Psoas muscle (tissue), 8 donors: ENCODE measurements around the gene ERCC6L2. TPM values are rescaled to one million over a fixed set of nuclear protein-coding genes. Genes with fewer than 3 reads are reported as not detected.

Experiments used
- ATAC-seq, 4 donors: fragments of 200-7000 bp; cut with Tn5 transposase; one replicate each; pipeline ENCODE4 v1.9.1; 2020; ENCODE audit warnings: moderate library complexity in 3 of 4, mild to moderate bottlenecking in 2 of 4
- DNase-seq, 2 donors: peaks; one replicate each; pipeline ENCODE4 v3.0.0-alpha.2; 2020
- H3K27ac ChIP-seq: fragments of 200-600 bp; one replicate; pipeline ENCODE4 v1.8.0; 2022
- H3K27me3 ChIP-seq, 3 donors: fragments of 200-600 bp in 1 of 3; one replicate each; pipeline versions ENCODE4 v1.6.1 to v1.8.0; 2013 to 2022; ENCODE audit warnings: low read length in 2 of 3, mild to moderate bottlenecking in 2 of 3, moderate library complexity in 1 of 3; ENCODE audit not compliant: insufficient read depth in 3 of 3
- H3K36me3 ChIP-seq, 2 donors: fragments of 200-600 bp in 1 of 2; one replicate each; pipeline versions ENCODE4 v1.6.1 to v1.8.0; 2013 to 2022; ENCODE audit warnings: low read depth in 1 of 2, mild to moderate bottlenecking in 1 of 2, moderate library complexity in 1 of 2; ENCODE audit not compliant: insufficient read depth in 1 of 2
- H3K4me1 ChIP-seq: fragments of 200-600 bp; one replicate; pipeline ENCODE4 v1.8.0; 2022
- H3K4me3 ChIP-seq: fragments of 200-600 bp; one replicate; pipeline ENCODE4 v1.8.0; 2022; ENCODE audit warnings: mild to moderate bottlenecking
- H3K9me3 ChIP-seq: fragments of 200-600 bp; one replicate; pipeline ENCODE4 v1.8.0; 2022
- WGBS, 3 donors: extraction: QIAGEN DNeasy Blood & Tissue Kit; methylation state at CpG; one replicate each; pipeline versions ENCODE4 v1.1.6 to v1.1.7; 2013; 5-methylcytosine and 5-hydroxymethylcytosine counted together
- intact Hi-C, 2 donors: fragments of 100-400 bp; cut with DNase I; formaldehyde crosslinking; loops; one replicate each; pipeline versions ENCODE4 v1.11.0 to v1.14.2; 2022
- polyA plus RNA-seq, 3 donors: library from polyadenylated mRNA; stranded (reverse); fragments of 200-250 nt; gene quantifications; one replicate each; pipeline ENCODE4 v1.2.3, GENCODE V29; 2013
- total RNA-seq, 4 donors: library from RNA; stranded (reverse); fragmentation: NEBNext Ultra II Directional in 2 of 4; extraction: Animal tissue kit (Norgen Biotek cat#: 25700) in 2 of 4; gene quantifications; one replicate each; pipeline versions ENCODE4 v1.2.1 to v1.2.4, GENCODE V29; 2021 to 2023
- TF ChIP-seq, protein P1 (sequence below): fragments of 200-600 bp; IDR thresholded peaks from one replicate; pipeline ENCODE4 v1.8.0; 2022; ENCODE audit warnings: antibody characterized with exemption
- donor health status: healthy with polysubstance abuse.
- donor health status: DM: no; HTN: no; CAD: no; lungs with moderate emphysema.
- donor health status: Bipolar disorder and iron deficiency.
- donor health status: healthy.
- donor health status: DM: yes; HTN: yes; CAD: no.
- donor health status: DM: no; HTN: no; CAD: no.
- donor health status: DM: no; HTN: no; CAD: no.
- donor health status: DM: yes; HTN: yes; CAD: no.

The ERCC6L2 gene
- total and polyA plus RNA-seq, 7 donors = 6.9 to 27.1 (median 19.8) TPM

DNA sequence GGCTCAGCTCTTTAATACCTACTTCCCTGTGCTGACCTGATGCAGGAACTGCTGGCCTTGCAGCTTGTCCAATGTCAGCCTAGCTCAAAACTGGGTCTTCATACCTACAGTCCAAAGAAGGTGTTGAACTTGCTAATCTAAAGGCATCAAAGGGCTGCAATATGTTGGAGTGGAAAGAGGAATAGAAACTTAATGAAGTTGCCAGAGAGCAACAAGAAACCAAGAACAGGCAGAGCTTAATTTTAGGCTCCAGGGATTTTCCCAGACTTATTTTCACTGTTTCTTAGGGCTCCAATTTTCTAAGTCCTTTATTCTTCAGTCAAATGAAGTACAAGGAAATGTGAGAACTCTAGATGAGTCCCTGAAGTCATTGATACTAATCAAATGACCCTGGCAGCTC lies 17.6 kb upstream of the ERCC6L2 start:
- no peaks in the 10 kb centered on the region for H3K27me3 ChIP-seq
- intact Hi-C loops = loop anchor here in 1 of 2 donors (10.0 kb wide), 1 partner anchor 113 kb away; no protein-coding TSS in a partner anchor
- no peaks in the 10 kb centered on the region for H3K9me3 ChIP-seq
- no peak overlapping the region for H3K4me3 ChIP-seq
- ATAC-seq (no peak), DNase-seq (no peak)
- no peaks in the 10 kb centered on the region for H3K36me3 ChIP-seq
- H3K4me1 ChIP-seq = no peaks in the 10 kb centered on the region
- TF ChIP-seq, protein P1, sequence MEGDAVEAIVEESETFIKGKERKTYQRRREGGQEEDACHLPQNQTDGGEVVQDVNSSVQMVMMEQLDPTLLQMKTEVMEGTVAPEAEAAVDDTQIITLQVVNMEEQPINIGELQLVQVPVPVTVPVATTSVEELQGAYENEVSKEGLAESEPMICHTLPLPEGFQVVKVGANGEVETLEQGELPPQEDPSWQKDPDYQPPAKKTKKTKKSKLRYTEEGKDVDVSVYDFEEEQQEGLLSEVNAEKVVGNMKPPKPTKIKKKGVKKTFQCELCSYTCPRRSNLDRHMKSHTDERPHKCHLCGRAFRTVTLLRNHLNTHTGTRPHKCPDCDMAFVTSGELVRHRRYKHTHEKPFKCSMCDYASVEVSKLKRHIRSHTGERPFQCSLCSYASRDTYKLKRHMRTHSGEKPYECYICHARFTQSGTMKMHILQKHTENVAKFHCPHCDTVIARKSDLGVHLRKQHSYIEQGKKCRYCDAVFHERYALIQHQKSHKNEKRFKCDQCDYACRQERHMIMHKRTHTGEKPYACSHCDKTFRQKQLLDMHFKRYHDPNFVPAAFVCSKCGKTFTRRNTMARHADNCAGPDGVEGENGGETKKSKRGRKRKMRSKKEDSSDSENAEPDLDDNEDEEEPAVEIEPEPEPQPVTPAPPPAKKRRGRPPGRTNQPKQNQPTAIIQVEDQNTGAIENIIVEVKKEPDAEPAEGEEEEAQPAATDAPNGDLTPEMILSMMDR = no peak
- no peak overlapping the region for H3K27ac ChIP-seq

- Histone ChIP-seq H3K27ac (no peak overlapping the region), H3K27me3 (no peaks in the 10 kb centered on the region), H3K4me3 (no peak overlapping the region), H3K4me1 (no peaks in the 10 kb centered on the region), H3K36me3 (no peaks in the 10 kb centered on the region), H3K9me3 (no peaks in the 10 kb centered on the region)
- TF ChIP-seq, protein P1 = no peak
- DNase-seq (no peak), ATAC-seq (no peak)
- intact Hi-C loops = no loop called here
Observed at GRCh38 chr9:95862343-95862742, 13.1 kb upstream of the ERCC6L2 start.

DNA sequence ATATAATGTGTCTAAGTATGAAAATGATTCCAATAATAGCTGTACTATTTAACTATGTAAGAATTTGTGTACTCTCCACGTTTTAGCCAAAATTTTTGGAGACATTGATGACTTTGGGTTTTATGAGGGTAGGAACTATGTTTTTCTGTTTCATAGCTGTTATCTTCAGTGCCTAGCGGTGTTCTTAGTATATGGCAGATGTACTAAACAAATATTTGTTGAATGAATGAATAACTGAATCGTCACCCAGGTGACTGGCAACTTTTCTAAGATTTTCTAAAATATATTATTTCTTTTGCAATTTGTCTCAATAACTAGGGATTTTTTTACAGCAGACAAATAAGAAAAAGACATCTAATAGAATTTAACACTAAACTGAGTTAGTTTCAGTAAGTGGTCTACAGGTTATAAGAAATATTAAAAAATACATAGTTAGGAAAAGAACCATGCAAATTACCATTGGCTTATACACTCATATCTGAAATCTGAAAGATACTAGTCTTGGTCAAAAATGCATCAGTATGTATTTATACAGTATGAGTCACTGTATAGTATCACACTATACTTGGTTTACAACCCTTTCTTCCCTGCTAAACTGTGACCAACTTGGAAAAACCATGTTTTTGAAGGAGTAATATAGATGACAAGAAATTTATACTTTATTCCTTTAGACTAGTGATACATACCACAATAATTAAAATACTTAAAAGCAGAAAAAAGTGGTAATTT lies 10.5 kb upstream of the ERCC6L2 start:
- WGBS, 3 donors = 94 to 98% (median 97%) methylated on average over 3 of the region's 3 CpGs
- intact Hi-C loops = no loop called here
- Histone ChIP-seq H3K4me1 (no peaks in the 10 kb centered on the region), H3K27ac (no peak overlapping the region), H3K27me3 (no peaks in the 10 kb centered on the region), H3K9me3 (no peaks in the 10 kb centered on the region), H3K4me3 (no peak overlapping the region), H3K36me3 (peaks cover 0 to under 1% of the 10 kb centered on the region in 2 donors)
- TF ChIP-seq, protein P1 = no peak
- no peak for DNase-seq
- ATAC-seq = no peak

DNA sequence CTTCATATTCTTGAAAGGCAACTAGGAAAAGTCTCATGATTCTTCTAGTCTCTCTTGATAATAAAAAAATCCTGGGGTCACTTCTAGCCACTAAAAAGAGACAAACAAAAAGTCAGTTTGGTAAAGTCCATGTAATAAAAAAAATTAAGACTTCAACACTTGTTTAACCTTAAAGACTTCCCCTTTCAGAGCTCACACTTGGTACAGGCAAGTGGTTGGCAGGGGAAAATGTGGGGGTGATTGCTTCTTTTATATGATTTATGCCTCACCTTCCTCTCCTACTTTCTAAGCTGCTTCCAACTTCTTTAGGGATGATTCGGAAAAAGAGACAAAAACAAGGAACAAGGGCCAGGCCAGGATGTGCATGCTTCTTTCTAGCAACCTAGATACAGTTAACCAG lies 5.1 kb upstream of the ERCC6L2 start:
- H3K4me3 ChIP-seq = no peak overlapping the region
- DNase-seq (no peak), ATAC-seq (no peak)
- H3K27ac ChIP-seq = no peak overlapping the region
- TF ChIP-seq, protein P1 = no peak
- no peaks in the 10 kb centered on the region for H3K27me3 ChIP-seq
- intact Hi-C loops = loop anchor here in 1 of 2 donors (10.0 kb wide), 1 partner anchor 556 kb away; the partner anchor contains the start of gene FANCC
- 94 to 95% (median 95%) methylated on average over 1 of the region's 1 CpG for WGBS, 3 donors
- peaks cover 12% of the 10 kb centered on the region for H3K4me1 ChIP-seq
- peaks cover 0 to 8% of the 10 kb centered on the region in 2 donors for H3K36me3 ChIP-seq
- H3K9me3 ChIP-seq = no peaks in the 10 kb centered on the region

DNA sequence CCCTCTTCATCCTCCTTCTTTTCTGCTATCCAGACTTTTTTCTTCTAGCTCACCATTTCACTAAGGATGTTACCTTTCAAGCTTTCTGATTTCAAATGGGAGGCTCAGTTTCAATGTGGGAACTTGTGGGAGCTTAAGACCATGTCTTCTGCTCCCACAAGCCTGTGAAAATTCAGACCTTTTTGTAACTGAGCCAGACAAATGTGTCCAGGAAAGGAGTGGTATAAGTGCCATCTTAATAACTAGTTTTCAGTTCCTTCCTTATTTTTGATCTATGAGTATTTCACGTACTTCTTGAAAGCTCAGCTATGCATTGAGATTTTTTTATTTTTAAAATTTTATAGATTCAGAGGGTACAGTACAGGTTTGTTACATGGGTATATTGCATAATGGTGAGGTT lies 4.6 kb upstream of the ERCC6L2 start:
- Histone ChIP-seq H3K27me3 (no peaks in the 10 kb centered on the region), H3K36me3 (peaks cover 0 to 8% of the 10 kb centered on the region in 2 donors), H3K4me3 (no peak overlapping the region), H3K27ac (no peak overlapping the region), H3K9me3 (no peaks in the 10 kb centered on the region), H3K4me1 (peaks cover 12% of the 10 kb centered on the region)
- ATAC-seq (no peak), DNase-seq (no peak)
- TF ChIP-seq, protein P1 = no peak
- intact Hi-C loops = loop anchor here in 1 of 2 donors (10.0 kb wide), 1 partner anchor 556 kb away; the partner anchor contains the start of gene FANCC
- WGBS, 3 donors = 86 to 100% (median 94%) methylated on average over 1 of the region's 1 CpG
